GM18868 (cell line): Measurements from ENCODE around the gene CD79B.
A peak's percentile ranks its signal among the peaks of the same experiment; 100 is the strongest.
"Not testable (repeated sequence)": the region's sequence is repeated elsewhere in the genome, so short reads cannot be mapped to it uniquely, and the experiment has no call there.

Source experiments
- ATAC-seq: cut with Tn5 transposase; IDR thresholded peaks from one replicate; pipeline ENCODE4 v1.9.1; 2021; ENCODE audit warnings: mild to moderate bottlenecking, moderate library complexity; ENCODE audit not compliant: unreplicated experiment

The CD79B gene

GRCh38 chr17:63934183-63935112, 2.3 kb upstream of the CD79B start:
- no peak for ATAC-seq

GRCh38 chr17:63933598-63933997, 1.5 kb upstream of the CD79B start:
- ATAC-seq = no peak

GRCh38 chr17:63932721-63933120, 590 bp upstream of the CD79B start:
- ATAC-seq = no peak

GRCh38 chr17:63930951-63931575, 1.1 kb downstream of the CD79B start:
- ATAC-seq = no peak

GRCh38 chr17:63929860-63930766, 2.0 kb downstream of the CD79B start:
- ATAC-seq = no peak

- no peak for ATAC-seq
These were observed 3.0 kb downstream of the CD79B start for GRCh38 chr17:63928966-63929695.

- ATAC-seq = no peak
These were observed 3.9 kb downstream of the CD79B start for GRCh38 chr17:63928172-63928666.

- ATAC-seq = no peak
These were observed 4.5 kb downstream of the CD79B start for GRCh38 chr17:63927464-63928171.

- no peak for ATAC-seq
These were observed 6.0 kb downstream of the CD79B start for GRCh38 chr17:63926164-63926563.

GRCh38 chr17:63925615-63926014, 6.5 kb downstream of the CD79B start:
- no peak for ATAC-seq

GRCh38 chr17:63922402-63922801, 9.7 kb downstream of the CD79B start:
- peak; percentile 65 for ATAC-seq

GRCh38 chr17:63920779-63921178, 11.4 kb downstream of the CD79B start:
- not testable (repeated sequence) for ATAC-seq

- not testable (repeated sequence) for ATAC-seq
These were observed 12.1 kb downstream of the CD79B start for GRCh38 chr17:63920050-63920449.

- ATAC-seq = peak; percentile 50
These were observed 12.8 kb downstream of the CD79B start for GRCh38 chr17:63919311-63919723.

GRCh38 chr17:63918789-63919305, 13.3 kb downstream of the CD79B start, which contains the start of gene GH1:
GH1 (minus strand) TSS chr17:63918839; CDS start chr17:63918776, 63 bp downstream.
- not testable (repeated sequence) for ATAC-seq

- ATAC-seq = no peak
These were observed 13.8 kb downstream of the CD79B start for GRCh38 chr17:63918305-63918704.

- no peak for ATAC-seq
These were observed 14.5 kb downstream of the CD79B start for GRCh38 chr17:63917646-63918045.

GRCh38 chr17:63917206-63917605, 14.9 kb downstream of the CD79B start:
- not testable (repeated sequence) for ATAC-seq

- no peak for ATAC-seq
These were observed 15.5 kb downstream of the CD79B start for GRCh38 chr17:63916566-63917185.
